ENCODE measurements around the gene RHBDD1.

RHBDD1 gene, protein sequence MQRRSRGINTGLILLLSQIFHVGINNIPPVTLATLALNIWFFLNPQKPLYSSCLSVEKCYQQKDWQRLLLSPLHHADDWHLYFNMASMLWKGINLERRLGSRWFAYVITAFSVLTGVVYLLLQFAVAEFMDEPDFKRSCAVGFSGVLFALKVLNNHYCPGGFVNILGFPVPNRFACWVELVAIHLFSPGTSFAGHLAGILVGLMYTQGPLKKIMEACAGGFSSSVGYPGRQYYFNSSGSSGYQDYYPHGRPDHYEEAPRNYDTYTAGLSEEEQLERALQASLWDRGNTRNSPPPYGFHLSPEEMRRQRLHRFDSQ

DNA sequence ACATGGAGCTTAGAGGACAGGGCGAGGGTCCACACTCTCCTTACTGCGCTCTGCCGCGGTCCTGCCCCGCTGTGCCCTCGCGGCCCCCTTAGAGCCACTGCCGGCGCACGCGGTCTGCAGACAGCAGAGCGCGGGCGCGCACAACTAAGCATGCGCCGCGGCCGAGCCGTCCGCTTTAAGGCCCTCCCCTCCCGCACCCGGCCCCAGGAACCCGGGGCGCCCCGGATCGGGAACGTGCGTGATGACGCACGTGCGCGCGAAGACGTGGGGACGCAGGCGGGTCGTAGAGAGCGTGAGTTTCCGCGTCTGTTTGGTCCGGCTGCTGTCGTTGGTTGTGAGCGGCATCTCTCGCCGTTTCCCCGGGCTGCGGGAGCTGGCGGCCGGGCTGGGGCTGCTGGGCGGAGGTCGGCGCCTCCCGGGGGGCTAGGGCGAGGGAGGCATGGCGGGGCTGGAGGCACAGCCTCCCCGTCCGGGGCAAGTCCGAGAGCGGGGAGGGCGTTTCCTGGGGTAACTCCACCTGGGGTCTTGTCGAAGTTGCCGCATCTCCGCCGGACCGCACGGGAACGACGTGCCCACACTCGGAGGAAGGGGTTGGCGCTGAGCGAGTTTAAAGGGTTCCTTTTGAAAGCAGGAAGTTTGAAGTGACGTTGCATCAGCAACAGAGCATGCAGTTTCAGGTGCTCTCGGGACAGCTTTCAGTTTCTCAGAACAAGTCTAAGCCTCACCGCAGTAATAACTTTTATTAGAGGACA lies at the start of gene RHBDD1:
TSS of gene RHBDD1 (plus strand) at position 259 of the 752 bp plus-strand sequence. CDS start 28,640 bp downstream, outside the sequence.
- peak; percentile 88 to 93 (median 91) for DNase-seq (ENCODE audit: low read depth in 3 of 3)

GRCh38 chr2:226788064-226788463 lies 47.8 kb upstream of the RHBDD1 start:
- DNase-seq (ENCODE audit: low read depth in 3 of 3) = no peak

DNA sequence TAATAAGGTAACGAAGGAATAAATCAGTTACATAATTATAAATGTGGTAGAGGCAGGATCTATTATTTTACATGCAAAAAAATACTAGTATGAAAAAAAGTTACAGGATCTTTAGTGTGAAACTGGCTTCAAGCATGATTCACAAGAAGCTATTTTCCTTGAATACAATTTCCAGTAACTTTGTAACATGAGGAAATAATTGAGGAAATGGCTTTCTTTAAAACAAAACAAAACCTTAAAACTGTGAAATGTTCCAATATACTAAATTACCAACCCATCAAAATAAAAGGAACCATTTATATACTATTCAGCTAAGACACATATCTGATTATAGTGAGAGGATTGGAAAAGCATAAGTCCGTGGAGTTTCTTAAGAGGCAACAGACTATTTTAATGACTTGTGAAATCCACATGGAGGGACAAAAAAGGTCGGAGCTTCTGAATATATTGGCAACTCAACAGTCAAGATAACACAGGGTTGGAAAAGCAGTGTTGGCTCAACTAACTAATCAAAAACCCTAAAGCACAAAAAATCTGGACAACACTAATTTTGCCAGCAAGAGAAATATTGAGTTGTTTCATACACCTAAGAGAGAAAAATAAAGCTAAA lies 46.9 kb upstream of the RHBDD1 start:
- no peak for DNase-seq (ENCODE audit: low read depth in 3 of 3)

DNA sequence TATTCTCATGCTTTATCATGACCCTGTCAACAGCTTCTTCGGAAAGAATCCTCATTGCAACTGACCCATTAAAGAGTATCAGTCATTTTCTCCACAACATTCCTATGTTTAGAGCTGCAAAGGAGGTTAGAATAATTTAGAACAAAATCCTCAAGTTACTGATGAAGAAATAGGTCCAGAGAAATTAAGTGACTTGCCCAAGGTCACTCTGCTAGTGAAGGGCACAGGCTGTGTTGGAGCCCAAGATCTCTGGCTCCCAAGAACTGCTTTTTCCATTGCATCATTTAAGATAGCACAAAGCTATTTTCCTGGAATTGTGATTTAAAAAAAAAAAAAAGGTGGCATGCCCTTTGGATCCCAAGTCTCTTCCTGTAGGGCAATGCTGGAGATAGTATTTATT lies 45.8 kb upstream of the RHBDD1 start:
- DNase-seq (ENCODE audit: low read depth in 3 of 3) = no peak

DNA sequence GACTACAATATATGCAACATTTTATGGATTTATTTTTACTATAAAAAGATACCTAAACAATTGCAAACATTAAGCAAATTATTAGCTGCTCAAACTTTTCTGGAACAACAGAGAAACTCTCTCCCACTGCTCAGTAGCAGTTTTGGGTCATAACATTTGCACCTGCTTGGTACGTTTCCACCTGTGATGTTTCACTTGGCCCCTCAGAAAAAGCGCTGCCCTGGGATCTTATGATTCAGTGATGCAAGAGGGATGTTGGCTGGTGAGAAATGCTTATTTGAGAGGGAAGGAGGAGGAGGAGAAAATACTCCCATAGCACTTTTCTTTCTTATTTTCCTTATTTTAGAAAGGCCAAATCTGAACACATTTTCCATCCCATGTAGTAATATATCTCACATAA lies 45.4 kb upstream of the RHBDD1 start:
- DNase-seq (ENCODE audit: low read depth in 3 of 3) = no peak

GRCh38 chr2:226791056-226791486 lies 44.8 kb upstream of the RHBDD1 start:
- no peak for DNase-seq (ENCODE audit: low read depth in 3 of 3)

DNA sequence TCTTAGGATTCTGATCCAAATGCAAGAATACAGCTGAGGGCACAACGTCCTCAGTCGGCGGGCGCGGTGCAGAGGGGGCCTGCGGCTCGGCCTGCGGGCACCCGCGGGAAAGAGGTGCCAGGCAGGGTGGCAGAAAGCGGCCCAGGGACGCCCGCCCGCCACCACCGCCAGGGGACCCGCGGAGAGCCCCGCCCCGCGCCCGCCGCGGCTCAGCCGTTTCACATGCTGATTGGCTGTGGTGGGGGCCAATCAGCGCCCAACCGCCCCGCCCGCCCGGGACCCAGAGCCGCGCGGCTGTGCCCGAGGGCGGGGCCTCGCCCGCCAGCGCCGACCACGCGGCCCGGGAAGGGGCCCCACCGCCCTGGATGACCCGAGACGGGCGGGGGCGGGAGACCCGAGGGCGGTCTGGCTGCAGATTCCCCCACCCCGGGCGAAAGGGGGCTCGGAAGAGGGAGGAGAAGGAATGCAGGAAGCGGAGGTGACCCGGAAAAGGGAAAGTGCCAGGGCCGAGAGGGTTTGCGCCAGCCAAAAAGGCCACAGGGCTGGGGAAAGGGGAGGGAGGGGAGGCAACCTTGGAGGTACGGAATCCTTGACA lies 44.3 kb upstream of the RHBDD1 start:
- peak; percentile 84 to 90 (median 87) for DNase-seq (ENCODE audit: low read depth in 3 of 3)

DNA sequence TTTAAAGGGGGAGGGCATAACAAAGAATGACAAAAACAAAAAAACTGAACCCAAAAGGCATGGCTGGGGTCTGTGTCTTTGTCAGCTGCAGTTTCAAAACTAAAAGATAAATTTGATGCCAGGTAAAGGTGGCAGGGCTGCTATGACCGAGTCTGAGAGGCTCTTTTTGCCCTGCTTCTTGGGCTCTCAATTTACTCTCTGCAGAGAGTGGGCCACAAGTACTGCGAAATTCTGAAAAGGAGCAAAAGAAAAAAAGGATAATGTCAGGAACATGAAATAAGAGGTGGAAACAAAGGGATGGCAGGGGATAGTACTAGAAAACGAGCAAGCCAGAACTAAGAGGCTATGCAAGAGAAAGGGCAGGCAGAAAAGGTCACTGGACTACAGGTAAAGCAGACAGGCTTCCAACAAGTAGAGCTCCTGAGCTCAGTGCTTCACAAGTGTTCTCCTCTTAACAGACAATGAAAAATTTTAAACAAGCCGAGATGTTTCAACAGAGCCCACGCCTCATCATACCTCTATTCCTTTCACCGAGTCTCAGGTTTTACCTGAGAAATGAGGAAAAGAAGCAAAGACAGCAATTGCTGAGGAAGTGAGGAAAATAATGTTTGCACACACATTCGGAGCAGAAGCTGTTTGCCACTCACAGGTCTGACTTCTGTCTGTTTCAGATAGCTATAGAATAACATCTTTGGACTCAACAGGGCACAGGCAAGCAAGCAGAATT lies 43.5 kb upstream of the RHBDD1 start:
- DNase-seq (ENCODE audit: low read depth in 3 of 3) = no peak

- no peak for DNase-seq (ENCODE audit: low read depth in 3 of 3)
Observed at GRCh38 chr2:226793646-226794045, 42.2 kb upstream of the RHBDD1 start.

DNA sequence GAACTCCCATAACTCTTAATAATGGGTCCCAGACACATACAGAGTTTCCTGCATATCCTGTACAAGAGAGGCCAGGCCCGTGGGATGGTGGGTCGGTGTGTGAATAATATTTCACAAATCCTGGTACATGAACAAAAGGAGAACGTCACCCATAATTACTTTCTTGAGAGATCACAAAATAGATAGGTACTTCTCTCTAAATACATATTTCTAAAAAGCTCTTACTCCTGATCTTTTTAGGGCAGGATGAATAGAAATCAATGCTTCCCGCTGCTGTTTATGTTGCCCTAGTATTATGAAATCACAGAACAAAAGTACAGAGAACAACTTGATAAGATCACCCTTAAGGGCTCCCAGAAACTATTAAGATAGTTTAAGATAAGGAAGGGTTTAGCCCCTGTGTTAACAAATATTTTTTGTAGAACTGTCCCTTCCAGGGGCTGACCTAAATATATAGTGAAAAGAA lies 41.6 kb upstream of the RHBDD1 start:
- DNase-seq (ENCODE audit: low read depth in 3 of 3) = no peak

GRCh38 chr2:226794751-226795171 lies 41.1 kb upstream of the RHBDD1 start:
- no peak for DNase-seq (ENCODE audit: low read depth in 3 of 3)

DNA sequence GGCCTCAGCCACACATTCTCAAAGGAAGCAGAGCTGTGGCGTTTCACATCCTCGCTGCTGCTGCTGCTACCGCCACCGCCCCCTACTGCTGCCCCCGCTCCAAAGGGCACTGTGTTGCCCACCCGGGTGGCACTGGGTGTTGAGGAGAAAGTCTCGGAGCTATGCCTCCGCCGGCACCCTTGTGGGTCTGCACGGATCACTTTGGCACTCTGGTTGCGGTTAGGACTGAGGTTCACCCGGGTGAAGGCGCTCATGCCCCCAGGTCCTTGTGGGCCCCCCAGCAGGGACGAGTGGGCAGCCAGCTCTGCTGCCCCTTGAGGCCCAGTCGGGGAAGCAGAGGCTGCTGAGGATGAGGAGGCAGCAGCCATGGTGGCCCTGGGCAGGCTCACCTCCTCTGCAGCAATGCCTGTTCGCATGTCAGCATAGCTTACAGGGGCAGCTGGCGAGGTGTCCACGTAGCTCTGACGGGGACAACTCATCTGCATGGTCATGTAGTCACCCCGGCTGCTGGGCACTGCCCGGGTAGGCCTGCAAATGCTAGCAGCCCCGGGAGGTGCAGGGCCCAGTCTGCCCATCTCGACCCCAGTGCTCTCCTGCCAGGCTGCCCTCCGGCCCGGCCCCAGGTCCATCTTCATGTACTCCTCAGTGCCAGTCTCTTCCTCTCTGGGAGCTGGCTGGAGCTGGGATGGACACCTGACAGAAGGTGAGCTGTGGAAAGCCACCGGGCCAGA lies 40.4 kb upstream of the RHBDD1 start:
- DNase-seq (ENCODE audit: low read depth in 3 of 3) = no peak

GRCh38 chr2:226796012-226796839 lies 39.6 kb upstream of the RHBDD1 start:
- DNase-seq (ENCODE audit: low read depth in 3 of 3) = no peak

- no peak for DNase-seq (ENCODE audit: low read depth in 3 of 3)
Observed at GRCh38 chr2:226796840-226797288, 39.0 kb upstream of the RHBDD1 start.

- no peak for DNase-seq (ENCODE audit: low read depth in 3 of 3)
Observed at GRCh38 chr2:226797289-226797988, 38.4 kb upstream of the RHBDD1 start.

DNA sequence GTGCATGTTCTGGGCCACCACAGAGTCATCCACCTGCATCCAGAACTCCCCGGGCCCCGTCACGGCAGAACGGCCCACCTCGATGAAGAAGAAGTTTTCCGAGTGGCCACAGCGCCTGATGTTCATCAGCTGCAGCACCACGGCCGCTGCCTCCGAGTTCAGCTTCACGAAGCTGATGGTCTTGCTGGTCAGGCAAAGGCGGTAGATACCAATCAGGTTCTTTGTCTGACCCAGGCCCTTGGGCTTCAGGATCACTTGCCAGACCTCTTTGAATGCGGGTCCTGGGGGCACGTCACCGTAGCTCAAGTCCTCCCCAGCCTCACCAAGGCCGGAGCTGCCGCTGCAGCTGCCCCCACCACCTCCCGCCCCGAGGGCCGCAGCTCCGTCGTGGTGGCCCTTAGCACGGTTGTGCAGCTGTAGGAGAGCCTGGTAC lies 37.8 kb upstream of the RHBDD1 start:
- no peak for DNase-seq (ENCODE audit: low read depth in 3 of 3)

GRCh38 chr2:226798422-226799210 lies 37.2 kb upstream of the RHBDD1 start:
- peak in 1 of 3 experiments; percentile 40 for DNase-seq (ENCODE audit: low read depth in 3 of 3)

Measured in stimulated activated CD4-positive, alpha-beta T cell treated with anti-CD3 and anti-CD28 coated beads, TNF-alpha, amount 100 ng/mL, for 24 hours (primary cell).